ENCODE results near the gene PLEKHG1. TPM values are rescaled to one million over a fixed set of nuclear protein-coding genes. Genes with fewer than 3 reads are reported as not detected.

The PLEKHG1 gene
- 10 to 100 TPM in 6 of 9 donors, 1 to 10 TPM in 3; 6.1 to 27.0 (median 11.8) TPM for total RNA-seq
- polyA plus RNA-seq, result 1 to 10 TPM; 2.2 to 5.3 TPM
- long read RNA-seq, donor 1, partial matches to known transcripts, result 4 of 4 reads
- long read RNA-seq, donor 1, other reads (novel, unspliced or antisense), result 0 of 4 reads
- long read RNA-seq, donor 2, partial matches to known transcripts, result 16 of 18 reads
- long read RNA-seq, donor 2, other reads (novel, unspliced or antisense), result 2 of 18 reads
- long read RNA-seq, donor 3, partial matches to known transcripts, result 1 of 5 reads
- long read RNA-seq, donor 3, other reads (novel, unspliced or antisense), result 4 of 5 reads

GRCh38 chr6:150599199-150600009, at the start of gene PLEKHG1:
PLEKHG1 (plus strand) TSS chr6:150599885; CDS start chr6:150733682, 133,797 bp downstream.
- ATAC-seq, result peak; percentile 63 to 94 (median 90)
- Histone ChIP-seq H3K36me3 (no peaks in the 10 kb centered on the region), H3K27ac (peak within 1 kb of the TSS; percentile 78 to 95 (median 89)), H3K27me3 (peaks cover 0 to 18% (median 2%) of the 10 kb centered on the region in 9 donors), H3K9me3 (no peaks in the 10 kb centered on the region), H3K4me3 (peak within 1 kb of the TSS; percentile 59 to 91 (median 80)), H3K4me1 (peaks cover 0 to 22% (median 3%) of the 10 kb centered on the region in 12 donors)
- TF ChIP-seq POLR2A (IDR thresholded peaks at IDR 0.05), result peak in 1 of 2 donors; percentile 54
- no peak for TF ChIP-seq CTCF (IDR thresholded peaks at IDR 0.05)
- intact Hi-C loops (cut with DNase I), result loop anchor here (1.0 to 10.0 kb wide), 14 partner anchors 65 to 218 kb away; no protein-coding TSS in a partner anchor
- 15 to 43% (median 25%) methylated on average over 20 to 54 of the region's 54 CpGs for WGBS, 4 donors
- peak; percentile 83 to 91 (median 84) for DNase-seq

- TF ChIP-seq CTCF (IDR thresholded peaks at IDR 0.05), result no peak
- TF ChIP-seq POLR2A (IDR thresholded peaks at IDR 0.05), result no peak
- H3K4me1 ChIP-seq, result peaks cover 3 to 22% (median 16%) of the 10 kb centered on the region in 12 donors
- 95 to 97% (median 96%) methylated on average over 5 of the region's 5 CpGs for WGBS, 4 donors
- no peaks in the 10 kb centered on the region for H3K36me3 ChIP-seq
- ATAC-seq (no peak), DNase-seq (no peak)
- H3K27ac ChIP-seq, result no peak overlapping the region
- H3K9me3 ChIP-seq, result no peaks in the 10 kb centered on the region
- intact Hi-C loops (cut with DNase I), result no loop called here
- H3K27me3 ChIP-seq, result no peaks in the 10 kb centered on the region
- no peak overlapping the region for H3K4me3 ChIP-seq
These were observed 49.4 kb upstream of the PLEKHG1 start for GRCh38 chr6:150550244-150550643.

GRCh38 chr6:150557043-150557599, 42.6 kb upstream of the PLEKHG1 start:
- ATAC-seq (no peak), DNase-seq (no peak)
- no peaks in the 10 kb centered on the region for H3K4me1 ChIP-seq
- no peak overlapping the region for H3K27ac ChIP-seq
- no peaks in the 10 kb centered on the region for H3K27me3 ChIP-seq
- no peaks in the 10 kb centered on the region for H3K36me3 ChIP-seq
- no peak overlapping the region for H3K4me3 ChIP-seq
- H3K9me3 ChIP-seq, result peaks cover 0 to 9% (median 0%) of the 10 kb centered on the region in 12 donors
- no peak for TF ChIP-seq POLR2A (IDR thresholded peaks at IDR 0.05)
- no peak for TF ChIP-seq CTCF (IDR thresholded peaks at IDR 0.05)
- intact Hi-C loops (cut with DNase I), result no loop called here
- 87 to 89% (median 88%) methylated on average over 5 of the region's 5 CpGs for WGBS, 4 donors
